ENCODE data around the gene ASGR2. TPM values are rescaled to one million over a fixed set of nuclear protein-coding genes. Genes with fewer than 3 reads are reported as not detected.
A peak's percentile ranks its signal among the peaks of the same experiment; 100 is the strongest.

Gene ASGR2
- total and polyA plus RNA-seq, 2 of the 13 experiments (the other 11 are each of a cell fraction or from before 2014, with no cell fraction given), result 320 to 754 TPM

DNA sequence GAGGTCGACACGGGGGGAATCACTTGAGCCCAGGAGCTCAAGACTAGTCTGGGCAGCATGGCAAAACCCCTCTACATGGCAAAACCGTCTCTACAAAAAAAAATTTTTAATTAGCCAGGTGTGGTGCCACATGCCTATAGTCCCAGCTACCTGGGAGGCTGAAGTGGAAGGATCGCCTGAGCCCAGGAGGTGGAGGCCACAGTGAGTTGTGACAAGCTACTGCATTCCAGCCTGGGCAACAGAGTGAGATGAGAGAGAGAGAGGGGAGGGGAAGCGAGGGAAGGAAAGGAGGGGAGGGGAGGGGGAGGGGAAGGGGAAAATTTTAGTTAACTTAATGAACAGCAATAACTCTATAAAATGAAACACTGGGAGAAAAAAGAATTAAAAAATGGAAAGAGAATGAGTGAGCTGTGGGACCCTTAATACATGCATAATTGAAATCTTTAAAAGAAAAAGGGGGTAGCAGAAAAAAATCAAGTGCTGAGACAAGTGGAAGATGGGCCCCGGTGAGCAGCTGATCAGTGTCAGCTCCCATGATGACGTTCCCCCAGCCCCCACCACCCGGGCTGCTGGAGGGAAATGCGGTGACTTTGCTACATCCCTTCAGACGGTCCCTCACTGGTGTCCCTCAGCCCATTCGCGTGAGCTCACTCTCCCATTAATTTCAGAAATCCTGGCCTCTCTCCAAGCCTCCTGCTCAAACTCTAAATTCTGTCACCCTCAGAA, 2.7 kb downstream of the ASGR2 start:
- CTCF ChIA-PET (ENCODE audit: low intra/inter-chr PET ratio, low total read pairs), result interaction anchor here (0.9 kb wide), 1 partner anchor 24 kb away, joined by 5 read pairs; no protein-coding TSS in a partner anchor
- POLR2A ChIA-PET, result interaction anchor here (0.6 to 5.2 kb wide), 12 partner anchors 11 to 292 kb away, joined by 3 to 36 read pairs (median 4); partner anchors contain the start of genes ASGR1, SLC16A13 and TMEM256
- Histone ChIP-seq H3K4me3 (replicated peaks in 1 of 3; ENCODE audit: insufficient read depth in 1 of 3, low read depth in 2 of 3, low read length in 3 of 3) (peak overlapping the region; percentile 37 to 99 (median 88); a peak in 5 of 6 replicates), H3K9me3 (ENCODE audit: low read length) (no peaks in the 10 kb centered on the region), H3K79me2 (ENCODE audit: insufficient read depth, low read length) (peaks cover 64% of the 10 kb centered on the region), H3K4me2 (ENCODE audit: low read depth, low read length) (peak overlapping the region; percentile 100), H3K4me1 (ENCODE audit: insufficient read depth, low read length) (peaks cover 71% of the 10 kb centered on the region), H3K27me3 (ENCODE audit: control insufficient read depth in 1 of 2, insufficient read depth in 2 of 2, low read length in 2 of 2) (peaks cover 0 to 5% of the 10 kb centered on the region in 2 experiments; a peak in 1 of 5 replicates), H3K27ac (ENCODE audit: extremely low read length, insufficient read depth, low read length) (peak overlapping the region; percentile 98), H3K9ac (ENCODE audit: insufficient read depth, low read depth, low read length) (peak overlapping the region; percentile 97; the same call in 1 of the 2 replicates), H3K36me3 (replicated peaks in 1 of 2; ENCODE audit: control insufficient read depth in 1 of 2, insufficient read depth in 2 of 2, low read length in 2 of 2) (peaks cover 9 to 34% of the 10 kb centered on the region in 2 experiments), H4K20me1 (ENCODE audit: insufficient read depth, low read length) (peaks cover 14% of the 10 kb centered on the region), H2AFZ (ENCODE audit: low read length) (no peak overlapping the region)
- FAIRE-seq (no peak), ATAC-seq (no peak), DNase-seq (ENCODE audit: low spot score) (peak; percentile 23)
- in situ Hi-C loops (cut with HindIII; ENCODE audit: extremely low pct_ligation_motif_present, low pct_unique_long_range_greater_than_20kb) (no loop called here), intact Hi-C loops (cut with micrococcal nuclease; ENCODE audit: unreplicated experiment) (no loop called here)
- BruUV-seq (replicated peaks), result no TSS peak
- WGBS (ENCODE audit: low lambda C conversion rate), result 49% methylated on average over 9 of the region's 12 CpGs
- TF ChIP-seq MAZ (IDR thresholded peaks at IDR 0.05; ENCODE audit: borderline replicate concordance, low read depth, low read length) (0 out of 2 replicates have a peak, but pooled peaks have one; percentile 15), MAZ (CRISPR knock-in tag; IDR thresholded peaks at IDR 0.05; ENCODE audit: low read depth) (no peak), ZNF746 (CRISPR knock-in tag; IDR thresholded peaks at IDR 0.05) (peak; percentile 27; the same call in 1 of the 2 replicates), ZNF704 (CRISPR knock-in tag; IDR thresholded peaks at IDR 0.05; ENCODE audit: borderline replicate concordance) (no peak), ZNF770 (CRISPR knock-in tag; IDR thresholded peaks at IDR 0.05) (peak; percentile 96), ZNF121 (CRISPR knock-in tag; IDR thresholded peaks at IDR 0.05) (0 out of 2 replicates have a peak, but pooled peaks have one; percentile 34), PAWR (CRISPR knock-in tag; IDR thresholded peaks at IDR 0.05; ENCODE audit: borderline replicate concordance) (no peak), ZNF234 (CRISPR knock-in tag; conservative IDR thresholded peaks at IDR 0.05) (no peak), HCFC1 (IDR thresholded peaks at IDR 0.05; ENCODE audit: low read depth, low read length) (no peak), ASH2L (IDR thresholded peaks at IDR 0.05; ENCODE audit: insufficient read length, low read depth, low read length) (peak; percentile 26), ZNF367 (CRISPR knock-in tag; IDR thresholded peaks at IDR 0.05; ENCODE audit: borderline replicate concordance) (no peak)
- TF ChIP-seq, protein P1, sequence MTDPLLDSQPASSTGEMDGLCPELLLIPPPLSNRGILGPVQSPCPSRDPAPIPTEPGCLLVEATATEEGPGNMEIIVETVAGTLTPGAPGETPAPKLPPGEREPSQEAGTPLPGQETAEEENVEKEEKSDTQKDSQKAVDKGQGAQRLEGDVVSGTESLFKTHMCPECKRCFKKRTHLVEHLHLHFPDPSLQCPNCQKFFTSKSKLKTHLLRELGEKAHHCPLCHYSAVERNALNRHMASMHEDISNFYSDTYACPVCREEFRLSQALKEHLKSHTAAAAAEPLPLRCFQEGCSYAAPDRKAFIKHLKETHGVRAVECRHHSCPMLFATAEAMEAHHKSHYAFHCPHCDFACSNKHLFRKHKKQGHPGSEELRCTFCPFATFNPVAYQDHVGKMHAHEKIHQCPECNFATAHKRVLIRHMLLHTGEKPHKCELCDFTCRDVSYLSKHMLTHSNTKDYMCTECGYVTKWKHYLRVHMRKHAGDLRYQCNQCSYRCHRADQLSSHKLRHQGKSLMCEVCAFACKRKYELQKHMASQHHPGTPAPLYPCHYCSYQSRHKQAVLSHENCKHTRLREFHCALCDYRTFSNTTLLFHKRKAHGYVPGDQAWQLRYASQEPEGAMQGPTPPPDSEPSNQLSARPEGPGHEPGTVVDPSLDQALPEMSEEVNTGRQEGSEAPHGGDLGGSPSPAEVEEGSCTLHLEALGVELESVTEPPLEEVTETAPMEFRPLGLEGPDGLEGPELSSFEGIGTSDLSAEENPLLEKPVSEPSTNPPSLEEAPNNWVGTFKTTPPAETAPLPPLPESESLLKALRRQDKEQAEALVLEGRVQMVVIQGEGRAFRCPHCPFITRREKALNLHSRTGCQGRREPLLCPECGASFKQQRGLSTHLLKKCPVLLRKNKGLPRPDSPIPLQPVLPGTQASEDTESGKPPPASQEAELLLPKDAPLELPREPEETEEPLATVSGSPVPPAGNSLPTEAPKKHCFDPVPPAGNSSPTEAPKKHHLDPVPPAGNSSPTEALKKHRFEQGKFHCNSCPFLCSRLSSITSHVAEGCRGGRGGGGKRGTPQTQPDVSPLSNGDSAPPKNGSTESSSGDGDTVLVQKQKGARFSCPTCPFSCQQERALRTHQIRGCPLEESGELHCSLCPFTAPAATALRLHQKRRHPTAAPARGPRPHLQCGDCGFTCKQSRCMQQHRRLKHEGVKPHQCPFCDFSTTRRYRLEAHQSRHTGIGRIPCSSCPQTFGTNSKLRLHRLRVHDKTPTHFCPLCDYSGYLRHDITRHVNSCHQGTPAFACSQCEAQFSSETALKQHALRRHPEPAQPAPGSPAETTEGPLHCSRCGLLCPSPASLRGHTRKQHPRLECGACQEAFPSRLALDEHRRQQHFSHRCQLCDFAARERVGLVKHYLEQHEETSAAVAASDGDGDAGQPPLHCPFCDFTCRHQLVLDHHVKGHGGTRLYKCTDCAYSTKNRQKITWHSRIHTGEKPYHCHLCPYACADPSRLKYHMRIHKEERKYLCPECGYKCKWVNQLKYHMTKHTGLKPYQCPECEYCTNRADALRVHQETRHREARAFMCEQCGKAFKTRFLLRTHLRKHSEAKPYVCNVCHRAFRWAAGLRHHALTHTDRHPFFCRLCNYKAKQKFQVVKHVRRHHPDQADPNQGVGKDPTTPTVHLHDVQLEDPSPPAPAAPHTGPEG (CRISPR knock-in tag; IDR thresholded peaks at IDR 0.05), result no peak
